Activated gamma-delta T cell (primary cell): ENCODE results near the gene HTR3B.
"Not testable (repeated sequence)": the region's sequence is repeated elsewhere in the genome, so short reads cannot be mapped to it uniquely, and the experiment has no call there.

Experiments used
- DNase-seq: peaks from one replicate; lab custom pipeline; 2025; lab: John Stamatoyannopoulos, UW

Gene HTR3B

GRCh38 chr11:113946162-113946561, 41.6 kb downstream of the HTR3B start:
- DNase-seq: not testable (repeated sequence)

DNA sequence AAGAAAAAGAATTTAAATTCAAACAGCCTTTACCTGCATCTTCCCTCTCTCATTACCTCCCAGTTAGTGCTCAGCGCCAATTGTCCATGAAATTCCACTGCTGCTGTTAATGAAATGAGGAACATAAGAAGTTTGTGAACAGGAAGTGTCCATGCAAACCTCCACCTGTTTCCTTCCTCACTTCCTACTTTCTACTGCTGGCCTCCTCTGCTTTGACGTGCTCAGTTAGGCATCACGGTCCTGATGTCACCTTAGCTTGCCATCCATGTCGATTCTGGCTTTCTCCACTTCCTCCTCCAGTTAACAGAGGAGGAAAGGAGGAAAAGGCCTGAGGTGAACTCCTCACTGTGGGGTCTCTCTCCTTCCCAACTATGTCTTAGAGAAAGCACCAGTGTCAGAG, 43.4 kb downstream of the HTR3B start:
- no peak for DNase-seq

- no peak for DNase-seq
Observed at GRCh38 chr11:113949891-113950290, 45.3 kb downstream of the HTR3B start.

DNA sequence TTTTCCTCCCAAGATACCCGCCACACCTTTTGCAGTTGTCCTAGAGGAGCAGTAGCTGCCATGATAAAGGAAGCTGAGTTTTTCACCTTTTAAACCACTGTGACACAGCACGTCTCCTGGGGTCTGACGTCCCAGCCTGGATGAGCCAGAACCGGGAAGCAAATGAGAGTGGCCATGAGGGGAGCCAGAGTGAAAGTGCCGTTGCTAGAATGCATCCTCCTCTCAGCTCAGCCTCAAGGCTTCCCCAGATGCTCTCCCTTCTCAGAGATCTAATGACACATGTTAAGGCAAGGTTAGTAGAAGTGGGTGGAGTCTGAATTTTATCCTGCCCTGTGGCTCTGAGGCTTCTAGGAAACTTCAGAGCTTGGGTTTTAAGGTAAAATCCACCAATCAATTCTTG, 46.9 kb downstream of the HTR3B start:
- DNase-seq: no peak

- DNase-seq: no peak
Observed at GRCh38 chr11:113952070-113952469, 47.5 kb downstream of the HTR3B start.

DNA sequence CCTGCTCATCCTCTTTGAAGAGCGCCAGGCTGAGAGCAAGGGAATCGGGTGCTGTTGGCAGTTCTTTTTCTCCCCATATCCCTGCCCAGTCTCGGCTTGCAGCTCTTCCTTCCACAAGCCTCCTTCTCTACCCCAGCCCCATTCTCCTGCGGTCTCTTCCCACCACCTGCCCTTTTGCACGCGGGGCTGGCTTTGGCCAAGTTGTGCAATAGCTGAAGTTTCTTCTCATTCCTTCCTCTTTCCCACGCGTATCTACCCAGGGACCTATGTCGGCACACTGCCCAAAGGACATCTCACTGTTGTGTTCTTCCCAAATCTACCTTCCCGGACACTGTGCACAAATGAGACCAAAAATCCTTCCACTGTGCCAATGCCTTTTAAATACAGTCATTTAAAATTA, 48.0 kb downstream of the HTR3B start:
- DNase-seq: no peak

GRCh38 chr11:113954235-113954634, 49.6 kb downstream of the HTR3B start:
- no peak for DNase-seq

- DNase-seq: no peak
Observed at GRCh38 chr11:113956986-113957385, 52.4 kb downstream of the HTR3B start.

DNA sequence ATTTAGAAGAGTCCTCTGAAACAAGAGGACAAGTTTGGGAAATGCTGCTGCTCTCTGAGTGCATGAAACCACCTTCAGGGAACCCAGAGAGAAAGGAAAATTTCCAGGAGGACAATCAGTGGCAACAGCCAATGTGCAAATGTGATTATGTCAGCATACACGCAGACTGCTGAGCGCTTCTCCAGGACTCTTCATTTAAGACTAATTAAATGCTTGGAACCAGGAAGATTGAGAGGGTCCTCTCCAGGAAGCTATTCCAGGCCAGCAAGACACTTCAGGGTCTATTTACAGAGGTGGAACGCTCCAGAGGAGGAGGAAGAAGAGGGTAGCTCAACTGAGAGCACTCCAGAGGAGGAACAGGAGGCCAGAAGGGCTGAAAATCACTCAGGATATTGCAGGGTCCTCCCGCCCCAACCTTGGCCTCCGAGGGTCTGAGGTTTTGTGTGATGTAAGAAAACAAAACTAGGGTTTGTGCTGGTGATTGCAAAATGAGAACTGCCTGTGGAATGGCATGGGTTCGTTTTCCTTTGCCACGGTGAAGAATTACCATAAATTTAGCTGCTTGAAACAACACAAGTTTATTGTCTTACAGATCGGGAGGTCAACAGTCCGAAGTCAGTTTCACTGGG, 56.2 kb downstream of the HTR3B start:
- no peak for DNase-seq

GRCh38 chr11:113967361-113967760, 62.8 kb downstream of the HTR3B start:
- no peak for DNase-seq

DNA sequence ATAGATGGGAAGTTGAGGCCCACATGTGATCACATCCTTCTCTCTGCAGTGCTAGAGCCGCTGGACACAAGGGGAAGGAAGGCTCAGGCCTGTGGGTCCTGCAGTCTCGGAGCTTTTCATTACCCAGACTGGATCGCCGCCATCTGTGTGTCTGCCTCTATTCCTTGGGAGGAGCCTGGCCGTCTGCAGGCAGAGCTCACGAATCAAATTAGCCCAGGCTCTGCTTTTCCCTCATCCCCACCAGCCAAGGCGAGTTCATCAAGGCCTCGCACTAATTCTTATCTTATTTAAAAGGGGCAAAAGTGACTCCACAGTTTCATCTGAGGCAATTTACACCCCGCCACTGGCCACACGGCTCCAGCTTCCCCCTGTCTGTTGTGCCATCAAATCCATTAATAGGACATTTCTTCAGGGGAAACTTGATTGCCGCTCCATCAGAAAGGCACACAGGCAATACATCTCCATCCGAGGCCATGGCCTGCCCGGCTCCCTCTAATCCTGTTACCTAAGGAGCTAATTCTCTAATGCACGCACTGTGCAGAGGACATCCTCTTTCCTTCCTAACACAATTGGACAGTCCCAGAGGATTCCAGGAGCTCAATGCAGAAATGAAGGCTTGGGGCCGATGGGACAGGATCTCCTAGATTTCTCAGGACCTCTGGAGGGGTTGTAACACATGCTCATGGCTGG, 67.1 kb downstream of the HTR3B start:
- DNase-seq: no peak

DNA sequence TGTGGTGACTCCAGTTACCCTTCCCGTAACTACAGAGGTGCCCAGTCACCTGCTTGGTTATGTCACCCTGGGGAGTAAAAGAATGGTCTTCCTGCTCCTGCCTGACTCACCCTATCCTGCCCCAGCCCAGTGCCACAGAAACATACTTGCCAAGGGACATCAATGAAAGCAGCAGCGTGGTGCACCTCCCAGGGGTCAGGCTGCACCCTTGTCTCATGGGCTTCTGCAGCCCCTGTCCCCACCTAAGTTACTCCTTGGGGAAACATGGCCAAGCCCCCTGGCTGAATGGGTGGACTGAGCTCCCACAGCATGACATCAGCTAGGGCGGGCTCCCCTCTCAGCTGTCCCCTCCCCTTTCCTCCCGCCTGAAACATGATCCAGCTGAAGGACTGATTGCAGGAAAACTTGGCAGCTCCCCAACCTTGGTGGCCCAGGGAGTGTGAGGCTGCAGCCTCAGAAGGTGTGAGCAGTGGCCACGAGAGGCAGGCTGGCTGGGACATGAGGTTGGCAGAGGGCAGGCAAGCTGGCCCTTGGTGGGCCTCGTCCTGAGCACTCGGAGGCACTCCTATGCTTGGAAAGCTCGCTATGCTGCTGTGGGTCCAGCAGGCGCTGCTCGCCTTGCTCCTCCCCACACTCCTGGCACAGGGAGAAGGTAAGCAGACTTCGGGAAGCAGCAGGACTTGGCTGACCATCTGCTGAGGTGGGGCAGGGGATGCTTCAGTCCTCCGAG, 70.3 kb downstream of the HTR3B start, which contains the start of gene HTR3A:
HTR3A (plus strand) TSS at position 368 of the 730 bp plus-strand sequence; CDS start at position 586, 218 bp downstream.
- no peak for DNase-seq

DNA sequence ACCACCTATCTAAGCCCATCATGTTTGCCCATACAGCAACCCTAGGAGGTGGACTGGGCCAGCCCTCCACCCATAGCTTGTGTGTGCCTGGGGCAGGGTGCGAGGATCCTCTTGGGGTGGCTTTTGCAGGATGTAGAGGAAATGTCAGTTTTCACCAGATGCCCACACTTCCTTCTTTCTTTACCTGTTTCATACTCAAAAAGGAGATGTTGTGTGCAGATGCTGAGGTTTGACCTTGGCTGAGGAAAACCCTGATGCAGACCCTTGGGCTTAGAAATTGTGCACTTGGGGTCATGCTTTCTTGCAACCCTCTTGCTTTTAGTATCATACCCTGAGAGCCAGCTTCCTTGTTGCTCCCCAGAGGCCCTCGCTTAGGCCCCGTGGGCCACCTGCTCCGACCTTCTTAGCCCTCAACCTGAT, 72.5 kb downstream of the HTR3B start:
- DNase-seq: no peak

- no peak for DNase-seq
Observed at GRCh38 chr11:113977701-113978100, 73.1 kb downstream of the HTR3B start.

DNA sequence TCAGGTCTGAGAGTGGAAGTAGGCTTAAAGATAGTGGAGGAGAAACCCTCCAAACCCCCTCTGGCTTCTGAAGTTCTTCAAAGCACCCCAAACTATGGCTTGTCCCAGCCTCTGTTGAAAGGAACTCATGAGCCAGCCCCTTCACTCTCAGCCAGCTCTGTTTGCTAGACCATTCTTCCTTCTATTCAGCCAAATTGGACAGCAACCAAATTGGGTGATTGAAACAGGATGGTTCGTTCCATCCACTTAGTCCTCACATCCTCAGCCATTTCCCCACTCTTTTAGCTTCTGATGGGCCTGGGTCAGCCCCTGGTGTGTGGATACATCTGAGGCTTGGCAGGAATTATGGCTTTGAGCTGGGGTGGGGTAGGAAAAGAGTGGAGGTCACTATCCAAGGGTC, 74.8 kb downstream of the HTR3B start:
- DNase-seq: no peak

- DNase-seq: no peak
Observed at GRCh38 chr11:113980785-113981184, 76.2 kb downstream of the HTR3B start.

GRCh38 chr11:113982306-113982705, 77.7 kb downstream of the HTR3B start:
- no peak for DNase-seq

DNA sequence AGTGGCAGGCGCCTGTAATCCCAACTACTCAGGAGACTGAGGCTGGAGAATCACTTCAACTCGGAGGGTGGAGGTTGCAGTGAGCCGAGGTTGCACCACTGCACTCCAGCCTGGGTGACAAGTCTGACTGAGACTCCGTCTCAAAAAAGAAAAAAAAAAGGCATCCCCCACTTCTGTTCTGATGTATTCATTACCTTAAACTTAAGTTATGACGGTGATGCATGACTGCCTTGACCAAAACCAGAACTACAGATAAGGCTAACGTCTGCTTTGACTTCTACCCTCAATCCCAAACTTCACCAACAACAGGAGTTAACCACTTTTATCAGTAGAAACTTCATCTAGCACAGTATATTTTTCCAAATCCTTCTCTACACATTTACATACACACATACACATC, 80.2 kb downstream of the HTR3B start:
- no peak for DNase-seq

- DNase-seq: no peak
Observed at GRCh38 chr11:113985906-113986305, 81.3 kb downstream of the HTR3B start.

- DNase-seq: no peak
Observed at GRCh38 chr11:113986351-113987140, 82.0 kb downstream of the HTR3B start.

GRCh38 chr11:113989381-113989780, 84.8 kb downstream of the HTR3B start:
- DNase-seq: no peak

DNA sequence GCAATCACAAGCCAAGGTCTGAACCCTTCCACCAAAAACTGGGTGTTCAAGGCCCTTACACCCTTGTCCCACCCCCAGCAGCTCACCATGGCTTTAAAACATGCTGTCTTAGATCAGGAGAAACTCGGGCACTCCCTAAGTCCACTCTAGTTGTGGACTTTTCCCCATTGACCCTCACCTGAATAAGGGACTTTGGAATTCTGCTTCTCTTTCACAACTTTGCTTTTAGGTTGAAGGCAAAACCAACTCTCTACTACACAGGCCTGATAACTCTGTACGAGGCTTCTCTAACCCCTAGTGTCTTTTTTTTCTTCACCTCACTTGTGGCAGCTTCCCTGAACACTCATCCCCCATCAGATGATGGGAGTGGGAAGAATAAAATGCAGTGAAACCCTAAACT, 85.3 kb downstream of the HTR3B start:
- no peak for DNase-seq
